HepG2 (cell line): ENCODE results near the gene SH3D19. TPM values are rescaled to one million over a fixed set of nuclear protein-coding genes. Genes with fewer than 3 reads are reported as not detected.

Experiments used
- ATF7 ChIP-seq, 2 experiments: fragments of 450-650 bp in 1 of 2; sonication (generic) in 1 of 2; formaldehyde crosslinking in 1 of 2; IDR thresholded peaks; 2 replicates each; pipeline versions ENCODE4 v1.4.0 to v1.6.1; 2016 to 2020; ENCODE audit warnings: antibody characterized with exemption in 1 of 2, mild to moderate bottlenecking in 1 of 2, missing genetic modification reagents in 1 of 2
- FOXO1 ChIP-seq: sonication (generic); formaldehyde crosslinking; IDR thresholded peaks from 2 replicates; pipeline ENCODE4 v1.4.0; 2020; ENCODE audit warnings: missing genetic modification reagents
- HHEX ChIP-seq: IDR thresholded peaks from 2 replicates; pipeline ENCODE4 v1.6.1; 2016; ENCODE audit warnings: control low read depth
- NCOA1 ChIP-seq: sonication (generic); formaldehyde crosslinking; IDR thresholded peaks from 2 replicates; pipeline ENCODE4 v1.9.0; 2021; ENCODE audit warnings: missing genetic modification reagents
- NRL ChIP-seq: sonication (generic); formaldehyde crosslinking; IDR thresholded peaks from 2 replicates; pipeline ENCODE4 v1.5.0; 2020; ENCODE audit warnings: missing genetic modification reagents, mild to moderate bottlenecking, moderate library complexity, borderline replicate concordance
- POLR2A ChIP-seq, 2 experiments: IDR thresholded peaks; 2 replicates each; pipeline ENCODE4 v1.6.1; 2011; ENCODE audit warnings: low read depth in 2 of 2, low read length in 2 of 2, mild to moderate bottlenecking in 1 of 2, moderate library complexity in 1 of 2; ENCODE audit not compliant: insufficient read depth in 1 of 2
- POLR2AphosphoS2 ChIP-seq: IDR thresholded peaks from 2 replicates; pipeline ENCODE4 v1.6.1; 2011; ENCODE audit warnings: low read depth, low read length, improper control_type of control experiment
- RNF2 ChIP-seq: fragments of 450-650 bp; conservative IDR thresholded peaks from 2 replicates; pipeline ENCODE4 v1.6.1; 2016; ENCODE audit warnings: low read depth
- SNAPC2 ChIP-seq: sonication (generic); formaldehyde crosslinking; IDR thresholded peaks from 2 replicates; pipeline ENCODE4 v1.8.1; 2022; ENCODE audit warnings: mild to moderate bottlenecking, missing genetic modification reagents
- XBP1 ChIP-seq: sonication (generic); formaldehyde crosslinking; IDR thresholded peaks from 2 replicates; pipeline ENCODE4 v1.5.0; 2020; ENCODE audit warnings: missing genetic modification reagents
- ZBTB1 ChIP-seq: sonication (generic); formaldehyde crosslinking; IDR thresholded peaks from 2 replicates; pipeline ENCODE4 v1.4.0; 2020; ENCODE audit warnings: missing genetic modification reagents, borderline replicate concordance
- ZMYM3 ChIP-seq: sonication (generic); formaldehyde crosslinking; IDR thresholded peaks from 2 replicates; pipeline ENCODE4 v1.5.1; 2020; ENCODE audit warnings: mild to moderate bottlenecking, missing genetic modification reagents
- ZNF138 ChIP-seq: sonication (generic); formaldehyde crosslinking; IDR thresholded peaks from 2 replicates; pipeline ENCODE4 v1.5.0; 2020; ENCODE audit warnings: mild to moderate bottlenecking, low read depth, missing genetic modification reagents
- ZNF510 ChIP-seq: sonication (generic); formaldehyde crosslinking; IDR thresholded peaks from 2 replicates; pipeline ENCODE4 v1.4.0; 2020; ENCODE audit warnings: low read depth, mild to moderate bottlenecking, missing genetic modification reagents
- ZNF629 ChIP-seq: sonication (generic); formaldehyde crosslinking; conservative IDR thresholded peaks from 2 replicates; pipeline ENCODE4 v1.5.0; 2020; ENCODE audit warnings: missing genetic modification reagents
- ZSCAN30 ChIP-seq: sonication (generic); formaldehyde crosslinking; IDR thresholded peaks from 2 replicates; pipeline ENCODE4 v1.5.0; 2020; ENCODE audit warnings: mild to moderate bottlenecking, missing genetic modification reagents
- polyA plus RNA-seq, 8 experiments: library from polyadenylated mRNA; depleted of rRNA in 3 of 8; stranded (reverse) in 7 of 8; unstranded in 1 of 8; fragments of >200 nt; fragmentation: Illumina TruSeq in 4 of 8; extraction: Trizol in 4 of 8; gene quantifications; 2 replicates each; pipeline versions ENCODE4 v1.2.1 to v1.2.3, GENCODE V29; 2011 to 2016; ENCODE audit warnings: low read depth in 4 of 8, missing spikeins in 1 of 8, mixed read lengths in 1 of 8; ENCODE audit not compliant: insufficient read depth in 1 of 8
- total RNA-seq, 5 experiments: library from RNA; depleted of rRNA; stranded (reverse); fragments of >200 nt; fragmentation: Illumina TruSeq; extraction: Trizol; gene quantifications; 2 replicates each; pipeline ENCODE4 v1.2.3, GENCODE V29; 2016; ENCODE audit warnings: low read depth in 1 of 5
- TF ChIP-seq, protein P1 (sequence below): sonication (generic); formaldehyde crosslinking; IDR thresholded peaks from 2 replicates; pipeline ENCODE4 v1.4.0; 2020; ENCODE audit warnings: missing genetic modification reagents
- TF ChIP-seq, protein P2 (sequence below): sonication (generic); formaldehyde crosslinking; IDR thresholded peaks from 2 replicates; pipeline ENCODE4 v1.4.0; 2020; ENCODE audit warnings: missing genetic modification reagents, borderline replicate concordance
- TF ChIP-seq, protein P3 (sequence below): sonication (generic); formaldehyde crosslinking; IDR thresholded peaks from 2 replicates; pipeline ENCODE4 v1.4.0; 2020; ENCODE audit warnings: missing genetic modification reagents

SH3D19 gene
- total and polyA plus RNA-seq, 2 of the 13 experiments (the other 11 are each of a cell fraction or from before 2014, with no cell fraction given): 31.2 to 38.0 TPM

DNA sequence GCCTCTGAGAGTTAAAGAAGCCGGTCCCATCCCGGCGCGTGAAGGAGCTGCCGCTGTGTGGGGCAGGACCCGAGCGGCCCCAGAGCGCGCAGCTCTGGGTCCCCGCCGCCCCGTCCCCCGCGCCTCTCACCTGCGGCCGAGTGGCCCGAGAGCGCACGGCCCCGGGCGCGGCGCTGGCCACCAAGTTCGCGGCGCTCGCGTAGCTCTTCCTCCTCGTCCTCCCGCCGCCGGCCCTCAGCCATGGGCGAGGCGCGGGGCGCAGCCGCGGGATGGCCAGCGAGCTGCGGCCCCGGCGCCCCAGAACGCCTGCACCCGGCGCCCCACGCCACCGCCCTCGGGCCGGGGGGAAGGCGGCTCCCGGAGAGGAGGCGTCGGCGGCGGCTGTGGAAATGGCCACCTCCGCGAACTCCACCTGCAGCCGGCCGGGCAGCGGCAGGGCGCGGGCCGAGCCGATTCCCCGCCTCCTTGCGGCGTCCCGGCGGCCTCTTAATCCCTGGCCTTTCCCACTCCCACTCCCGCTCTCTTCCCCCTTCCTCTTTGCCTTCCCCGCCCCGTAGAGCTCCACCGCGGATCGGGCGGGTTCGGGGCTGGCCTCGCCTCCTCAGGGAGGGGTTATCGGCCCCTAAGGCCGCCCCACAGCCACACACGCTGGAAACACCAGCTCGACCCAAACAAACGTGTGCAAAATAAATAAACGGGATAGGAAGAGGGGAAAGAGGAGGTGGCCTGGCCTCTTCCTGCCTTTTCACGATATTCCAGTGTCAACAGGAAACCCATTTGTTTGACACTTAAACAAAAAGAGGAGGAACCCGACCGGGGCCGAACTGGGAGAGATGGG, at the start of gene SH3D19 (continued):
- TF ChIP-seq, protein P1, sequence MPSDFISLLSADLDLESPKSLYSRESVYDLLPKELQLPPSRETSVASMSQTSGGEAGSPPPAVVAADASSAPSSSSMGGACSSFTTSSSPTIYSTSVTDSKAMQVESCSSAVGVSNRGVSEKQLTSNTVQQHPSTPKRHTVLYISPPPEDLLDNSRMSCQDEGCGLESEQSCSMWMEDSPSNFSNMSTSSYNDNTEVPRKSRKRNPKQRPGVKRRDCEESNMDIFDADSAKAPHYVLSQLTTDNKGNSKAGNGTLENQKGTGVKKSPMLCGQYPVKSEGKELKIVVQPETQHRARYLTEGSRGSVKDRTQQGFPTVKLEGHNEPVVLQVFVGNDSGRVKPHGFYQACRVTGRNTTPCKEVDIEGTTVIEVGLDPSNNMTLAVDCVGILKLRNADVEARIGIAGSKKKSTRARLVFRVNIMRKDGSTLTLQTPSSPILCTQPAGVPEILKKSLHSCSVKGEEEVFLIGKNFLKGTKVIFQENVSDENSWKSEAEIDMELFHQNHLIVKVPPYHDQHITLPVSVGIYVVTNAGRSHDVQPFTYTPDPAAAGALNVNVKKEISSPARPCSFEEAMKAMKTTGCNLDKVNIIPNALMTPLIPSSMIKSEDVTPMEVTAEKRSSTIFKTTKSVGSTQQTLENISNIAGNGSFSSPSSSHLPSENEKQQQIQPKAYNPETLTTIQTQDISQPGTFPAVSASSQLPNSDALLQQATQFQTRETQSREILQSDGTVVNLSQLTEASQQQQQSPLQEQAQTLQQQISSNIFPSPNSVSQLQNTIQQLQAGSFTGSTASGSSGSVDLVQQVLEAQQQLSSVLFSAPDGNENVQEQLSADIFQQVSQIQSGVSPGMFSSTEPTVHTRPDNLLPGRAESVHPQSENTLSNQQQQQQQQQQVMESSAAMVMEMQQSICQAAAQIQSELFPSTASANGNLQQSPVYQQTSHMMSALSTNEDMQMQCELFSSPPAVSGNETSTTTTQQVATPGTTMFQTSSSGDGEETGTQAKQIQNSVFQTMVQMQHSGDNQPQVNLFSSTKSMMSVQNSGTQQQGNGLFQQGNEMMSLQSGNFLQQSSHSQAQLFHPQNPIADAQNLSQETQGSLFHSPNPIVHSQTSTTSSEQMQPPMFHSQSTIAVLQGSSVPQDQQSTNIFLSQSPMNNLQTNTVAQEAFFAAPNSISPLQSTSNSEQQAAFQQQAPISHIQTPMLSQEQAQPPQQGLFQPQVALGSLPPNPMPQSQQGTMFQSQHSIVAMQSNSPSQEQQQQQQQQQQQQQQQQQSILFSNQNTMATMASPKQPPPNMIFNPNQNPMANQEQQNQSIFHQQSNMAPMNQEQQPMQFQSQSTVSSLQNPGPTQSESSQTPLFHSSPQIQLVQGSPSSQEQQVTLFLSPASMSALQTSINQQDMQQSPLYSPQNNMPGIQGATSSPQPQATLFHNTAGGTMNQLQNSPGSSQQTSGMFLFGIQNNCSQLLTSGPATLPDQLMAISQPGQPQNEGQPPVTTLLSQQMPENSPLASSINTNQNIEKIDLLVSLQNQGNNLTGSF (CRISPR knock-in tag): 0 out of 2 replicates have a peak, but pooled peaks have one; percentile 5
- TF ChIP-seq XBP1 (CRISPR knock-in tag) (no peak), ZNF629 (CRISPR knock-in tag) (peak; percentile 95), ZSCAN30 (peak; percentile 92; the same call in 1 of the 2 replicates), NCOA1 (CRISPR knock-in tag) (no peak), ATF7 (IDR thresholded peaks at IDR 0.05) (no peak), ATF7 (CRISPR knock-in tag; IDR thresholded peaks at IDR 0.05) (no peak), HHEX (CRISPR knock-in tag) (peak; percentile 38; the same call in 1 of the 2 replicates), ZBTB1 (CRISPR knock-in tag) (no peak), FOXO1 (CRISPR knock-in tag) (peak; percentile 92), NRL (CRISPR knock-in tag) (no peak), ZNF138 (CRISPR knock-in tag) (peak; percentile 48; the same call in 1 of the 2 replicates), RNF2 (0 out of 2 replicates have a peak, but pooled peaks have one; percentile 52), SNAPC2 (CRISPR knock-in tag) (peak; percentile 85; the same call in 1 of the 2 replicates), ZMYM3 (CRISPR knock-in tag) (peak; percentile 77; the same call in 1 of the 2 replicates), POLR2A (IDR thresholded peaks at IDR 0.05; ENCODE audit: insufficient read depth in 1 of 2, low read depth in 2 of 2, low read length in 2 of 2) (peak; percentile 71 to 83), POLR2AphosphoS2 (0 out of 2 replicates have a peak, but pooled peaks have one; percentile 27), ZNF510 (CRISPR knock-in tag) (no peak)
- TF ChIP-seq, protein P2, sequence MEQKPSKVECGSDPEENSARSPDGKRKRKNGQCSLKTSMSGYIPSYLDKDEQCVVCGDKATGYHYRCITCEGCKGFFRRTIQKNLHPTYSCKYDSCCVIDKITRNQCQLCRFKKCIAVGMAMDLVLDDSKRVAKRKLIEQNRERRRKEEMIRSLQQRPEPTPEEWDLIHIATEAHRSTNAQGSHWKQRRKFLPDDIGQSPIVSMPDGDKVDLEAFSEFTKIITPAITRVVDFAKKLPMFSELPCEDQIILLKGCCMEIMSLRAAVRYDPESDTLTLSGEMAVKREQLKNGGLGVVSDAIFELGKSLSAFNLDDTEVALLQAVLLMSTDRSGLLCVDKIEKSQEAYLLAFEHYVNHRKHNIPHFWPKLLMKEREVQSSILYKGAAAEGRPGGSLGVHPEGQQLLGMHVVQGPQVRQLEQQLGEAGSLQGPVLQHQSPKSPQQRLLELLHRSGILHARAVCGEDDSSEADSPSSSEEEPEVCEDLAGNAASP (CRISPR knock-in tag): peak; percentile 81; the same call in 1 of the 2 replicates
- TF ChIP-seq, protein P3, sequence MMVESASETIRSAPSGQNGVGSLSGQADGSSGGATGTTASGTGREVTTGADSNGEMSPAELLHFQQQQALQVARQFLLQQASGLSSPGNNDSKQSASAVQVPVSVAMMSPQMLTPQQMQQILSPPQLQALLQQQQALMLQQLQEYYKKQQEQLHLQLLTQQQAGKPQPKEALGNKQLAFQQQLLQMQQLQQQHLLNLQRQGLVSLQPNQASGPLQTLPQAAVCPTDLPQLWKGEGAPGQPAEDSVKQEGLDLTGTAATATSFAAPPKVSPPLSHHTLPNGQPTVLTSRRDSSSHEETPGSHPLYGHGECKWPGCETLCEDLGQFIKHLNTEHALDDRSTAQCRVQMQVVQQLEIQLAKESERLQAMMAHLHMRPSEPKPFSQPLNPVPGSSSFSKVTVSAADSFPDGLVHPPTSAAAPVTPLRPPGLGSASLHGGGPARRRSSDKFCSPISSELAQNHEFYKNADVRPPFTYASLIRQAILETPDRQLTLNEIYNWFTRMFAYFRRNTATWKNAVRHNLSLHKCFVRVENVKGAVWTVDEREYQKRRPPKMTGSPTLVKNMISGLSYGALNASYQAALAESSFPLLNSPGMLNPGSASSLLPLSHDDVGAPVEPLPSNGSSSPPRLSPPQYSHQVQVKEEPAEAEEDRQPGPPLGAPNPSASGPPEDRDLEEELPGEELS (CRISPR knock-in tag): peak; percentile 98
